Suprapubic skin (tissue), 4 donors: ENCODE data around the gene ZNF532. TPM values are rescaled to one million over a fixed set of nuclear protein-coding genes. Genes with fewer than 3 reads are reported as not detected.

Source experiments
- DNase-seq, 2 donors: peaks; one replicate each; pipeline ENCODE4 v3.0.0-alpha.2; 2019; ENCODE audit warnings: low spot score in 2 of 2
- H3K27ac ChIP-seq: fragments of 200-600 bp; sonication (generic); one replicate; pipeline ENCODE4 v1.5.1; 2019
- H3K27me3 ChIP-seq: fragments of 200-600 bp; sonication (generic); one replicate; pipeline ENCODE4 v1.5.1; 2019
- H3K36me3 ChIP-seq: fragments of 200-600 bp; sonication (generic); one replicate; pipeline ENCODE4 v1.5.1; 2019
- H3K4me1 ChIP-seq: fragments of 200-600 bp; sonication (generic); one replicate; pipeline ENCODE4 v1.5.1; 2019
- H3K4me3 ChIP-seq: fragments of 200-600 bp; sonication (generic); one replicate; pipeline ENCODE4 v1.5.1; 2019; ENCODE audit warnings: mild to moderate bottlenecking
- H3K9me3 ChIP-seq: fragments of 200-600 bp; sonication (generic); one replicate; pipeline ENCODE4 v1.5.1; 2019
- EP300 ChIP-seq: sonication (generic); formaldehyde crosslinking; IDR thresholded peaks from one replicate; pipeline ENCODE4 v1.6.1; 2017; ENCODE audit warnings: antibody characterized with exemption
- POLR2A ChIP-seq, 2 donors: fragments of 450-650 bp; IDR thresholded peaks; one replicate each; pipeline ENCODE4 v1.6.1; 2017; ENCODE audit warnings: antibody characterized with exemption in 2 of 2, mild to moderate bottlenecking in 2 of 2, moderate library complexity in 2 of 2
- POLR2AphosphoS5 ChIP-seq, 3 donors: sonication (generic); formaldehyde crosslinking; IDR thresholded peaks; one replicate each; pipeline ENCODE4 v1.6.1; 2017; ENCODE audit warnings: antibody characterized with exemption in 3 of 3
- WGBS: methylation state at CpG from one replicate; pipeline ENCODE4 v1.1.5; 2018; 5-methylcytosine and 5-hydroxymethylcytosine counted together
- total RNA-seq, 4 donors: library from RNA; depleted of rRNA; stranded (reverse); fragments of >200 nt; gene quantifications; one replicate each; pipeline ENCODE4 v1.1.0, GENCODE V29; 2016
- TF ChIP-seq, protein P1 (sequence below), 2 donors: fragments of 200-600 bp in 1 of 2; fragments of 450-650 bp in 1 of 2; sonication (generic) in 1 of 2; IDR thresholded peaks; one replicate each; pipeline ENCODE4 v1.5.1; 2016 to 2019; ENCODE audit warnings: antibody characterized with exemption in 2 of 2, mild to moderate bottlenecking in 1 of 2, moderate library complexity in 1 of 2

The ZNF532 gene
- total RNA-seq, 4 donors from 2014 or later = 31.1 to 58.5 (median 51.7) TPM

DNA sequence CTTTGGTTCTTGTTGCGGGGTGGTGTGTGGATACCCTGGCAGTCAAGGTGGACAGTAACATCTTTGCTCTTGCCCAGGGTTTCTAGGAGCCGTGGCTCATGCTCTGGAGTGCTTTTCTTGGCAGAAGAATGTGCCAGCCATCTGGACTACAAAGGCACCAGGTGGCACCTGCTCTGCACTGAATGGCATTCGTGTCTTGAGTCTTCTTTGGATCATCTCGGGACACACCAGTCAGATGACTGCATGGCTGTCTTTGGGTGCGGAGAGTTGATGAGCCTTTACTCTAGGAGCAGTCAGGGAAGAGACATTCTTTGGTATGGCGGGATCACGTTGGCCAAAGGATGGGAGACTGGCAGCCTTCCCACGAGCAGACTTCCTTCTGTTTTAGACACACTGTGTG lies 170.9 kb downstream of the ZNF532 start:
- no peak overlapping the region for H3K4me3 ChIP-seq
- no peaks in the 10 kb centered on the region for H3K4me1 ChIP-seq
- no peak for TF ChIP-seq POLR2A (IDR thresholded peaks at IDR 0.05)
- TF ChIP-seq, protein P1, sequence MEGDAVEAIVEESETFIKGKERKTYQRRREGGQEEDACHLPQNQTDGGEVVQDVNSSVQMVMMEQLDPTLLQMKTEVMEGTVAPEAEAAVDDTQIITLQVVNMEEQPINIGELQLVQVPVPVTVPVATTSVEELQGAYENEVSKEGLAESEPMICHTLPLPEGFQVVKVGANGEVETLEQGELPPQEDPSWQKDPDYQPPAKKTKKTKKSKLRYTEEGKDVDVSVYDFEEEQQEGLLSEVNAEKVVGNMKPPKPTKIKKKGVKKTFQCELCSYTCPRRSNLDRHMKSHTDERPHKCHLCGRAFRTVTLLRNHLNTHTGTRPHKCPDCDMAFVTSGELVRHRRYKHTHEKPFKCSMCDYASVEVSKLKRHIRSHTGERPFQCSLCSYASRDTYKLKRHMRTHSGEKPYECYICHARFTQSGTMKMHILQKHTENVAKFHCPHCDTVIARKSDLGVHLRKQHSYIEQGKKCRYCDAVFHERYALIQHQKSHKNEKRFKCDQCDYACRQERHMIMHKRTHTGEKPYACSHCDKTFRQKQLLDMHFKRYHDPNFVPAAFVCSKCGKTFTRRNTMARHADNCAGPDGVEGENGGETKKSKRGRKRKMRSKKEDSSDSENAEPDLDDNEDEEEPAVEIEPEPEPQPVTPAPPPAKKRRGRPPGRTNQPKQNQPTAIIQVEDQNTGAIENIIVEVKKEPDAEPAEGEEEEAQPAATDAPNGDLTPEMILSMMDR (IDR thresholded peaks at IDR 0.05) = no peak
- TF ChIP-seq POLR2AphosphoS5 (IDR thresholded peaks at IDR 0.05) = no peak
- no peak for TF ChIP-seq EP300
- DNase-seq = no peak
- H3K36me3 ChIP-seq = no peaks in the 10 kb centered on the region
- no peaks in the 10 kb centered on the region for H3K9me3 ChIP-seq
- 93% methylated on average over 7 of the region's 8 CpGs for WGBS
- no peak overlapping the region for H3K27ac ChIP-seq
- no peaks in the 10 kb centered on the region for H3K27me3 ChIP-seq

Other genes with a start within 250 kb of the ZNF532 start
- under 1 TPM; 0.16 to 0.72 (median 0.22) TPM for gene ALPK2, start 235.8 kb upstream of the ZNF532 start, total RNA-seq
- gene MALT1, start 193.4 kb upstream of the ZNF532 start, total RNA-seq = 10 to 100 TPM; 33.9 to 49.5 (median 37.1) TPM